ENCODE measurements around the gene ARFIP2.
"Not testable (repeated sequence)": the region's sequence is repeated elsewhere in the genome, so short reads cannot be mapped to it uniquely, and the experiment has no call there.

Gene ARFIP2, protein sequence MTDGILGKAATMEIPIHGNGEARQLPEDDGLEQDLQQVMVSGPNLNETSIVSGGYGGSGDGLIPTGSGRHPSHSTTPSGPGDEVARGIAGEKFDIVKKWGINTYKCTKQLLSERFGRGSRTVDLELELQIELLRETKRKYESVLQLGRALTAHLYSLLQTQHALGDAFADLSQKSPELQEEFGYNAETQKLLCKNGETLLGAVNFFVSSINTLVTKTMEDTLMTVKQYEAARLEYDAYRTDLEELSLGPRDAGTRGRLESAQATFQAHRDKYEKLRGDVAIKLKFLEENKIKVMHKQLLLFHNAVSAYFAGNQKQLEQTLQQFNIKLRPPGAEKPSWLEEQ

DNA sequence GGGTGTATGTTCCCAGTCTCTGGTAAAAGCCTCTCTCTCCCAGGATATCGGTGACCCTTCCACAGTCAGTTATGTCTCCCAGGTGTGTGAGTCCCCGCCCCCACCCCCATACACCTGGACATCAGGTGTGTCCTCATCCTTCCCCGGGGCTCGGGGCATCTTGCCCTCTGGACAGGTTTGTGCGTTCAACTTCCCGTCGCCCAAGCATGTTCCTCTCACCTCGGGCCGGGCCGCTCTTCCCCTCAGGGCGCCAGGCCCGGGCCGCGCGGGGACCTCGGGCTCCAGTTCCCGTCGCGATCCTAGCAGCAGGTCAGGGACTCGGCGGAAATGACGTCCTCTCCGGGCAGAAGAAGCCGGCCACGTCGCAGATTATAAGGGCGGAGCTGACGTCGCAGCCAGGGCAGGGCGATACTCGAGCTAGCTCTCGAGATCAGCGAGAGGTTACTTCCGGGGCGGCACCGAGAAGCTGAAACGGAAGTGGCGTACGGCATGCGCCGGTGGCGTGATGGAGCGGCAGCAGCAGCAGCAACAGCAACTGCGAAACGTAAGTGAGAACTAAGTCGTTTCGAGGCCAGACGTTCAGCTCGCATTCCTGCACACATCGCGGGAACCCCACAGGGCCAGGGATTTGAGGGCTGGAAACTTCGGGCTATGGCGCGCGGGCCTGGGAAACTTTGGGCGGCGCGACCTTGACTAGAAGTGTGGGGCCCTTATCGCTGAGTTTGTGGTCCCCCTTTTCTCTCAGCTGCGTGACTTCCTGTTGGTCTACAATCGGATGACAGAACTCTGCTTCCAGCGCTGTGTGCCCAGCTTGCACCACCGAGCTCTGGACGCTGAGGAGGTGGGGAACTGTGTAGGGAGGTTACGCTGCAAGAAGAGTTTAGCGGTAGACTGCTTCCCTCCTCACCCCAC lies at the start of gene ARFIP2, which contains the start of gene TIMM10B:
Gene ARFIP2 (minus strand): TSS at position 320 of the 912 bp plus-strand sequence. CDS start 910 bp downstream, outside the sequence.
Gene TIMM10B (plus strand): TSS at position 490 of the 912 bp plus-strand sequence. CDS start 16 bp downstream, at position 506.
- DNase-seq = peak; percentile 96

DNA sequence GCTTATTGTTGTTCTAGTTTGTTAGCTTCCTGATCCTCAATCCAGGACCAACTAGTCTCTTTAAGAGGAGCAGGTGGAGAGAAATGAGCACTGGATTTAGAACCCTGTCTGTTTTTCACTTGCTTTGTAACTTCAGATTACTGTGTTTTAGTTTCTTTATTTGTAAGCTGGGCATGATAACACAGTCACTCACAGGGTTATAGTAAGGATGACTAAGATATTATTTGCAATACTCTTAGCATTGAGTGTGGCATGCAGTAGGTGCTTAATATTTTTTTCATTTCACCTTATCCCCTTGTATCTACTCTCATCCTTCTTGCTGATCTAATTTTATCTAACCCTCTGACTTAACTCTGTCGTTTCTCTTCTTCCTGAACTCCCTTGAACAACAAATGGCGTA lies 49.7 kb upstream of the ARFIP2 start:
- DNase-seq = no peak

DNA sequence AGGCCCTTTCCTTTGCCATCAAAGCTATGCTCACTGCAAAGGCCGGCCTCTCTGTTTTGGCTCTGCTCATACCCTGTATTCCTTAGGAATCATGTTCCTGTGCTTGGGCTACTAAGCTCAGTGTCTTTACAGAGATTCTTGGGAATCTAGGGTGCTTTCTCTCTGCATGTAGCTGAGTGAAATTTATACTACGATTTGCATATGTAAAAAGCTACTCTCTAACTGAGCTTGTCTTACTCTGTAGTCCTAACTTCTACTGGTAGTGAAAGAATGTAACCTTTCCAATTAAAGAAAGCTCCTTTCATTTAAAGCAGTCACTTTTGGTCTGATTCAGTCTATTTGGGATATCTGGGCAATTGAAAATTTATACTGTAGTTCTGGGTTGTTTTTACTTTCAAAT lies 48.1 kb upstream of the ARFIP2 start:
- no peak for DNase-seq

DNA sequence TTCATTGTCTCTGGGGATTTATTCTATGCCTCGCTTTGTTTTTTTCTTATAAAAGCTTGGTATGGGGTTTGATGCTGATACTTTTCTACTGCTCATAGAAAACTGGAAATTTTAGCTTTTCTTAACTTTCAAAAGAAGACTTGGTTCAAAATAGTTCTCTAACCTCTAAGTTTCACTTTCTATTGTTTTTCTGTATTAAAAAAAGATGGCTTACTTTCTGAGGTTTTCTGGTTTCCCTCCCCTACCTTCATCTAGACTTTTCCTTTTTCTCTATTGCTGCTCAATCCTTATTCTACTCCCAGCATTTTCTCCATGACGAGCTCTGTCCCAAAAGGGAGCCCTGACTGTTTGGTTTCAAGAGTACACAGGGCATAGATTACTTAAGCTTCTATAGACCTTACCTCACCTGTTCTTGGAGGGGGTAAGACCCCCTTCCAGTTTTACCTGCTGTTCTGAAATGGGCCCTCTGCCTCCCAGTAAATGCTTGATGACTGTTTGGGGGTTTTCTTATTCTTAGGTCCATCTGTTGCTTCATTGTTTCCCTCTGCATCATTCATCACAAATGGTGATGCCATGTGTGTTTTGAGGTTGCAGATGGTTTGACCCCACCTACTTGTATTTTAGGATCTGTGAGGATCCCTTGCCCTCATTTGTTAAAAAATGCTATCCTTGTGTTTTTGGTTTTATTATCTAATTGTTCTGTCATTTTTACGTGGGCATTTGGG lies 45.4 kb upstream of the ARFIP2 start:
- no peak for DNase-seq

DNA sequence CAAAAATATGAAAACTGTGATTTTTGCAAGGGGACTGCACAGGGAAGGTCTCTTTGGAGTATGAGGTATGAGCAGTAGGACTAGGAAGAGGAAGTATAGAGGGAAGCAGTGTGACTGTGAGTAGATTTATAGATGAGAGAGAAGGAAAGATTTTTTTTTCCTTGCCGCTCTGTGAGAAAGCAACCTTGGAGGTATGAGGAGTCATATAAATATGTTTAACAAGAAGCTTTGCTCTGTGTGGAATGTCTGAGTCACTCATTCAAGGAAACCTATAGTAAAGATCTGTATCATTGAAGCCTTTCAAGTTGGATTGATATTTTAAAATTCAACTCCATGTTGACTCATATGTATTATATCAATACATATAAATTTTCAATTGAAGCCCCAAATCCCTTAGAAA lies 42.1 kb upstream of the ARFIP2 start:
- DNase-seq = no peak

DNA sequence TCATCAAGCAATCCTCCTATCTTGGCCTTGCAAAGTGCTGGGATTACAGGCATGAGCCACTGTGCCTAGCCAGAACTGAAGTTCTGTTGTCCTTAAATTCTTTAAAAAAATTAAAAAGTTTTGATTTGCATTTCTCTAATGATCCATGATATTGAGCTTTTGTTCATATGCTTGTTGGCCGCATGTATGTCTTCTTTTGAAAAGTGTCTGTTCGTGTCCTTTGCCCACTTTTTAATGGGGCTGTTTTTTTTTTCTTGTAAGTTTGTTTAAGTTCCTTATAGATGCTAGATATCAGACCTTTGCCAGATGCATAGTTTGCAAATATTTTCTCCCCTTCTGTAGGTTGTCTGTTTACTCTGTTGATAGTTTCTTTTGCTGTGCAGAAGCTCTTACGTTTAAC lies 40.8 kb upstream of the ARFIP2 start:
- not testable (repeated sequence) for DNase-seq

DNA sequence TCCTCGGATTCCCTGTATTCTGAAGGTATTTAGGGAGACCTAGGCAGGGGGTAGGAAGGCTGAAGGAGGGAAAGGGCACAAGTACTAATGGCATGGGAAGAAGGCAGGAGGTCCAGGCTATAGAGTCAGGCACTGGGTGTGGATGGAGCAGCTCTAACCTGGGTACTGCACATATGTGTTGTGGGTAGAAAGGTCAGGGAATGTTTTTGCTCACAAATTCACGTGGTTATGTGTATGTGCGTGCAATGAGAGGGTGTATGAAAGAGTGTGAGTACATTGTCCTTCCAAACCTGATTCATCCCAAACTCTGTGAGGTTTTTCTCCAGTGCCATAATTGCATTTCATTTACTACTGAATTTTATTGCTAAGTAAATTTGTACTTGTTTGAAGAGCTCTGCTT lies 39.1 kb upstream of the ARFIP2 start:
- DNase-seq = no peak

DNA sequence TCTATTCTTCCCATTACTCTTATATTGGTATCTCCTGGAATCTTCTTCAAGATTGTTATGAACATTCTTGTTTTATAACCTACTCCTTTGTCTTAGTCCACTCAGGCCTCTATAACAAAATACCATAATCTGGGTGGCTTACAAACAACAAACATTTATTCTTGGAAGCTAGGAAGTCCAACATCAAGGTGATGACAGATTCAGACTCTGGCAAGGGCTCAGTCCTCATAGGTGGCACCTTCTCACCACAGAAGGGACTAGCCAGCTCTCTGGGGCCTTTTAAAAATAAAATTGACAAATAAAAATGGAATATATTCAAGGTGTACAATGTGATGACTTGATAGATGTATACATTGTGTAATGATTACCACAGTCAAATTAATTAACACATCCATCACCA lies 35.7 kb upstream of the ARFIP2 start:
- DNase-seq = no peak

DNA sequence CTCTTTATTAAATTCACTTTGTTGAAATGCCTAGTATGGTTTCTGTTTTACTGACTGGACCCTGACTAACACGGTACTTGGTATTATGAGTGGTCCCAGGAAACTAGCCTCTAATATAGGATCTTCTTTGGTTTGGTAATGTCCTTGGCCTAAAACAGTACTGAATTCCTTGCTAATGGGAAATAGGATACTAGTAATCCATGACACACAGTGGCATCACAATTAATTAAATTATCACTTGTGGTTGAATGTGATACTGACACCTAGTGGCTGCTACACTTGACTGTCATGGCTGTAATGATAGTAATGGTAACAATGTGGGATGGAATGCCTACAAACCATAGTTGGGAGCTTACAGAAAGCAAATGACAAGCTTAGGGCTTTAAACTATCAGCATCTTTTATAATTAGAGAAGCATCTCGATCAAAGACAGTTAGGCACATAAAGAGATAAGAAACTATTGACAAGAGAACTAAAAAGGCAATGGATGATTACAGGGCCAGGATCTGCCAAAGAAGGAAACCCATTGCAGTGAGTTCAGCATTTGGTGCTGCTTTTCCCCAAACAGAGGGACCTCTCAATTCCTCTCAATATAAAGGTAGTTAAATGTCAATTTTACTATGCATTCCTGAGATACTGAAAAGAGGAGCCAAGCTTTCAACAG lies 24.6 kb upstream of the ARFIP2 start:
- DNase-seq = no peak

DNA sequence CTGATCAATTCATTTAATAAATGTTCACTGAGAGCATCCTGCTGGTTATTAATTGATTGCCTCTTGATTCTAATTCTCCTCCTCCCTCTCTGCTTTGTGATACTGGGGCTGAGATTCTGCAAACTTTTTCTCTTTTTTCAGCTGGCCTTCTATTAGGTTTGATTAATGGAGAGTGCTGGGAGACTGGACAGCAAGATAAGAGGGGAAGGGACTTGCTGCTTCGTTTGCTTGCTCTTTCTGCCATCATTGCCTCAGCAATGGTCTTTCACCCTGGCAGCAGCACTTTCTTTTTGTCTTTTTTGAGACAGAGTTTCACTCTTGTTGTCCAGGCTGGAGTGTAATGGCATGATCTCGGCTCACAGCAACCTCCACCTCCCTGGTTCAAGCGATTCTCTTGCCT lies 23.0 kb upstream of the ARFIP2 start:
- DNase-seq = no peak

DNA sequence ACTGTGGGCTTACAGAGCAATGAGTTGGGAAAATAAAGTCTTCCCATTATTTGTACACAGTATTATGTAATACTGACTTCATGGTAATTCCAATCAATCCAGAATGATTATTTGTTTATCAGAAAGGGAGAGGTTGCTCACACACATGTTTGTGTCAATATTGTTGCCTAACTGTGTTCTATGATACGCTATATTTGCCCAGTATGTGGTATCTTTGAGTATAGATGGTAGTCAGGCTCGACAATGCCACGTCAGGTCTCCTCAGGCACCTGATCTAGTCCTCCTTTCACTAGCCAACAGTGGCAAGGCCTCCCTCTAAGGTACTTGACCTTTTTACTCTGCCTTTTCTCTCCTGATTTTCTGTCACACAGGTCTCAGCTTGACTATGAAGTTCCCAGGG lies 21.3 kb upstream of the ARFIP2 start:
- DNase-seq = no peak

DNA sequence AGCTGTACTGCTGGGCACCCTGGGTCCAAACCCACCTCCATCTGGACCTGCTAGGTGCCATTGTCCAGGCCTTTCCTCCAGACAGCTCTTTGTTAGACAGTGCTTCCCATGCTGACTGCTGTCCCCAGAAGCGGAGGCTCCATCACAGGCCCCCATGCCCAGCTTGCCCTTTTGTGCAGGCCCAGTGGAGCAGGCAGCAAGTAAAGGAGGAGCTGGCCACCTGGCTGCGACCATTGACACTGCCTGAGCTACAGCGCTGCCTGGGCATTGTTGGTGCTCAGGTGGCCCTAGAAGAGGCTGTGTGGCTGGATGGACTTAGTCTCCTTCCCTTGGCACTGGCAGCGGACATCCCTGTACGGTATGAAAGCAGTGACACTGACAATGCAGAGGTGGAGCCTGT lies 17.4 kb upstream of the ARFIP2 start:
- DNase-seq = no peak

DNA sequence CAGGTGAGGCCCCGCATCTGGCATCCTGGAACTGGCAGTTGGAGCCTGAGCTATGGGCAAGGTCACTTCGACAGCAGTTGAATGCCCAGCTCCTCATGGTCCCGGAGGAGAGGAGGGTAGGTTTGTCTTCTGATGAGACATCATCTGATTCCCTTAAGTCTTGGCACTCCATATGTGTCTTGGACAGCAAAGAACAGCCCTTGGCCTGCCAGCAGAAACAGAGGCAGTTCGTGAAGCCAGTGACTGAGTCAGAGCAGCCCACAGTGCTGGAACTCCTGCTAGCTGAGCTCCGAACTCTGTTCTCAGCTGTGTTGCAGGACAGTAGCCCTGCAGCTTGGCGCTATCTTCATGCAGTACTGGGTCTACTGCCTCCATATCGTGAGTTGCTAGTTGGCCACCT lies 17.0 kb upstream of the ARFIP2 start:
- no peak for DNase-seq

DNA sequence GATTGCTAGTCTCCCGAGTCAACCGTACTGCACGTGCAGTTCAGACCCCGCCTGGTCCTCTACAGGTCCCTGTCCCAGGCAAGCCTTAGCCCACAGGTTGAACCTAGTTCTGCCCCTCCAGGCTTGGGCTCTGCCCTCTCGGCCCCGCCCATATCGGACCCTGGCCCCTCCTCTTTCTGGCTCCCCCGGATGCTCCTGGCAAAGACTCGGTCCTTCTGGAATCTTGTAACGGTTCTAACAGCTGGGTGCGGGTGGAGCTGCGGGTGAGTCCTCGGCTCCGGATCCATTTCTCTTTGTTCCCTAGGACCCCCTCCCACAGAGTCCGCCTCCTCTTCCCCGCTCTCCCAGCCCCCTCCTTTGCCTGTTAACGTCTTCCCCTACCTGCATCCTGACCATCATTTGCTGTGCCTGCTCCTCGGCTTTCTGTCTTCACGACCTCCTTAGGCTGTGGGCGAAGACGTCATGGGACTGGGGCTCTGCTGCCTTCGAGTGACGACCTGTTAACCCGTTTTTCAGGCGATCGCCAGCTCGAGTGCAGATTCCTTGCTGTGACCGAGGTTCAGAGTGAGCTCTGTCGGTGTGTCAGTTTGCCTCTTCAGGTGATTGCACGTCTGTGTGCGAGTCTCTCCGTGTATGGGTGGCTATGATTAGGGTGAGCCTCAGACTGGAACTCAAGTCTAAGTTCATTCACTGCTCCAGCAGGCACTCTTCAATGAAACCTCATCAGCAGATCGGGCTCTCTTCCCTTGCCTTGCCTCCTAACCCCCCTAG lies 16.1 kb upstream of the ARFIP2 start, which contains the start of gene DNHD1:
Gene DNHD1 (plus strand): TSS at position 212 of the 771 bp plus-strand sequence. CDS start 936 bp downstream, outside the sequence.
- DNase-seq = no peak

DNA sequence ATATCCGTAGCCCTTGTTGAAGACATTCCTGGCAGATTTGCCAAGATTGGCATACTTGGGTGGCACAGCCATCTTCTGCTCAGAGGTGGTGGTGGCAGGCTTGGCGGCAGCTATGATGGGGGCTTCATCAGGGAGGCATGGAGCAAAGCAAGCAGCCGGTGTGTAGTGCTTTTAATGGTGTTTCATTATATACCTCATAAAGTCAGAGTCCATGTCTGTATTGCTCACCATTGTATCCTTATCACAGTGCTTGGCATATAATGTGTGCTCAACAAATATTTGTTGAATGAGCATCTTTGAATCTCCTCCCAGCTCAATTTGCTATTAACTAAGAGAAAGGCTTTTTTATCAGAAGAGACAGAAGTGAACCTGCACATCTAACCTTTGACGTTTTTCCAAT lies 8.2 kb upstream of the ARFIP2 start:
- DNase-seq = no peak

DNA sequence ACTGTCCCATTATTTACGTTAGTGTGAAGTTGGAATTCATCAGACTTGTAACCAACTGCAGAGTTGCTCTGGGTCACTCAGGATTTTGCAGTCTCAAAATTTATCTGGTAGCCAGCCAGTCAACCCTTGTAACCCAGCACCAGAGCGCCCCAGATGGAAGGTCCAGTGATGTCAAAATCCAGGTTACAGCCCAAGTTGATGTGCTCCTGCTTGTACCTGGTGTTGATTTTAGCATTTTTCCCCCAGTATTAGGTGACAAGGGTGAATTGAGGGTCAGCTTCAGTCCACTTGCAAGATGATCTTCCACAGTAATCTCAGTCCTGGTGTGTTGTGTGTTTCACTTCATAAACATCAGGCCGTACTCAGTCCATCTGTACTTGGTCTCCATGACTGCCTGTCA lies 7.7 kb upstream of the ARFIP2 start:
- no peak for DNase-seq

DNA sequence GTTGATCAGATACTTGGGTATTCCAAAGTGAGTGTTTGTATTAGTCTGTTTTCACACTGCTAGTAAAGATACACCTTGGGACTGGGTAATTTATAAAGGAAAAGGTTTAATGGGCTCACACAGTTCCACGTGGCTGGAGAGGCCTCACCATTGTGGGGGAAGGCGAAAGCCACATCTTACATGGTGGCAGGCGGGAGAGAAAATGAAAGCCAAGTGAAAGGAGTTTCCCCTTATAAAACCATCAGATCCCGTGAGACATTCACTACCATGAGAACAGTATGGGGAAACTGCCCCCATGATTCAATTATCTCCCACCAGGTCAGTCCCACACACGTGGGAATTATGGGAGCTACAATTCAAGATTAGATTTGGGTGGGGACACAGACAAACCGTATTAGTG lies 7.2 kb upstream of the ARFIP2 start:
- no peak for DNase-seq

DNA sequence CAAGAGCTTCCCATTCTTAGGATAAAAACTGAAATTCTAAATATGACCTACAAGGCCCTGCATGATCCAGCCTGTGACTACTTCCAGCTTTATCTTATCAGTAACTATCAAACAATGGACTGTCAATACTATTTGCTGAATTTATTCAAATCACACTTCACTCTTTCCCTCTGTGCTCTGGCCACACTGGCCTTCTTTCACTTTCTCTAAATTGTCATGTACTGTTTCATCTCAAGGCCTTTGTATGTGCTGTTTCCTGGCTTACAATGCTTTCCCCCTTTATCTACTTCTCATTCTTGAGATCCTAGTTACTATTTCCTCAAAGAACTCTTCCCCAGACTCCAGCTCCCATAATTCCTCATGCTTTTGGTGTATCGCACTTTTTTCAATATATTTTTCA lies 5.8 kb upstream of the ARFIP2 start:
- no peak for DNase-seq

DNA sequence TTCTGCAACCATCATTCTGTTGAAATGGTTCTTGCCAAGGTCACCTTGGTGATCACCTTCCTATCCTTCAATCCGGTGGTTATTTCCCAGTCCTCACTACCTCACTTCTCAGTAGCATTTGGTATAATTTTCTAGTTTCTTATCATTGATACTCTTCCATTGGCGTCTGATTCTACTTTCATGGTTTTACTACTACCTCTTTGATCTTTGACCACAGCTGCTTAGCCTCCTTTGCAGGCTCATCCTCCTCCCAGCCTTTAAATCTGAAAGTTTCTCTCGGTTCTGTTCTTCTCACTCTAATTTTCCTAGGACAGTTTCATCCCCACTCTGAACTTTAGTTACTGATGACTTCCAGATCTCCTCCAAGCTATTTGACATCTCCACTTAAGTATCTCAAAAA lies 5.1 kb upstream of the ARFIP2 start:
- no peak for DNase-seq

DNA sequence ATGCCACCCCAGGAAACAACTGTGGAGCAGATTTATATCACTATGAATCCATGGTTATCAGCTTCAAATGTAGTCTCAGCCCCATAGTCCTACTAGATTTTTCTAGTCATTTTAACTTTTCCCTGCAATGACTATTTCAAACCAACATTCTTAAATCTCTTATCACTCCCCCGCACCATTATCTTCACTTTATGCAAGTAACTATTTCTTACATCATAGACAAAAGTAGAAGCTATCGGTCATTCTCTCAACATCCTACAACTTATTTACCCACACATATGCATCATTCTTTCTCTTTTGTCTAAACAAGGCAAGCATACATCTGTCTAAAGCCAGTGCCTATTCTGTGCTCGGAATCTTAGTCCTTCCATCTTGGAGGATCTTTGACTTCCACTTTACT lies 4.5 kb upstream of the ARFIP2 start:
- DNase-seq = no peak

DNA sequence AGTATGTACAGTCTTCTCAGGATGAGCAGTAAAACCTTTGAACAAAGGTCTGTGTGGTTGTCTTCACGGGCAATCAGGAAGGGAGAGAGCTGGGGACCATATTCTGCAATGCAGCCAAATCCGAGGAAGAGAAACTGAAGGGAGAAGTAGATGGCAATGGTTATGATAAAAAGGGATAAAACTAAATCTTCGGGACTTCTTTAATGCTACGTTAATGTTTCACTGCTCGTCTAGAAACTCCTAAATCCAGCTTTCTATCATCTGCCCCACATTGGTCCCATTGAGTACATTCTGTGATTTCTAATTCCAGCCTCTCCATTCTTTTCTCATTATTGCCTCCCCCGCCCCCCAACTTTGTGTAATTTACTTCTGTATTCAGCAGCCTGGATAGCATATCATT lies 1.9 kb upstream of the ARFIP2 start:
- no peak for DNase-seq

DNA sequence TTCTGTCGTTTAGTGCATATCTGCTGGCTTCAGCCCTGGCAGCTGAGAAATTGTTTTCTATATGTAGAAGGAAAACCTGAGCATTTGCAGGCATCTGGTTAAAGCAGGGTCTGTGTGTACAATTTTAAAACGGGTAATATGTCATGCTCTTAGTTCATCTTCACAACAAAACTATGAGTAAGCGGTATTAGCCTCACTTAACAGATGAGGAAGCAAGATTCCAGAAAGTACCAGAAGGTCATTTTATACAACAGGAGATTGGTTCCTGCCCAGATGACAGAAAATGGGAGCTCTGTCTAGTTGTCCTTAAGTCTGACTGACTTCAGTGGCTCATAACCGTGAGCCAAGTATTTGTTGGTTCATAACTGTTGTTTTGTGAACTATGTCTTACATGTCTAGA lies 1.3 kb upstream of the ARFIP2 start:
- no peak for DNase-seq

All from activated CD8-positive, alpha-beta memory T cell treated with anti-CD3 and anti-CD28 coated beads, Interleukin-2, amount 50 U/mL, for 48 hours (primary cell).